GM06990 (cell line): ENCODE measurements around the gene R3HDM2.
"Not testable (repeated sequence)": the region's sequence is repeated elsewhere in the genome, so short reads cannot be mapped to it uniquely, and the experiment has no call there.

ENCODE experiments used
- DNase-seq: peaks from one replicate; pipeline ENCODE4 v3.0.0-alpha.2; 2011; ENCODE audit not compliant: insufficient read length; ENCODE audit errors: extremely low read depth
- H3K27me3 ChIP-seq: replicated peaks from 2 replicates; pipeline ENCODE4 v1.6.0; 2011; ENCODE audit warnings: low read length; ENCODE audit not compliant: control insufficient read depth, insufficient read depth
- H3K36me3 ChIP-seq: 2 replicates; pipeline ENCODE4 v1.5.1; 2011; ENCODE audit warnings: low read length; ENCODE audit not compliant: control insufficient read depth, insufficient read depth
- H3K4me3 ChIP-seq: replicated peaks from 2 replicates; pipeline ENCODE4 v1.5.1; 2011; ENCODE audit warnings: low read depth, mild to moderate bottlenecking, control low read depth, low read length
- TF ChIP-seq, protein P1 (sequence below): IDR thresholded peaks from 2 replicates; pipeline ENCODE4 v1.5.1; 2011; ENCODE audit warnings: low read length, control low read depth, mild to moderate bottlenecking, inconsistent platforms; ENCODE audit not compliant: insufficient read depth, poor library complexity, severe bottlenecking

R3HDM2 gene

DNA sequence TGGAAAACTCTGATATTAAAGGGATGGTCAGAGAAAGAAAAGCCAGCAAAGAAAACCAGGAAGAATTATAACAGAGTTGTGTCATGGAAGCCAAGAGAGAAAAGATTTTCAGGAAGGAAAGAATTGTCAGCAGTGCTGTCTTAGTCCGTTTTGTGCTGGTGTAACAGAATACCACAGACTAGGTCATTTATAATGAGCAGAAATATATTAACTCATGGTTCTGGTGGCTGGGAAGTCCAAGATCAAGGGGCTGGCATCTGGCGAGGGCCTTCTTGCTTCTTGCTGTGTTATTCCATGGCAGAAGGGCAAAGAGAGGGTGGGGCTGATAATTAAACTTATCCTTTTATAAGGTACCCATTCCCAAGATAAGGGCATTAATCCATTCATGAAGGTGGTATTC is 17.8 kb upstream of the R3HDM2 start:
- H3K4me3 ChIP-seq = no peak overlapping the region
- no peaks in the 10 kb centered on the region; the same call in 1 of the 2 replicates for H3K27me3 ChIP-seq
- TF ChIP-seq, protein P1, sequence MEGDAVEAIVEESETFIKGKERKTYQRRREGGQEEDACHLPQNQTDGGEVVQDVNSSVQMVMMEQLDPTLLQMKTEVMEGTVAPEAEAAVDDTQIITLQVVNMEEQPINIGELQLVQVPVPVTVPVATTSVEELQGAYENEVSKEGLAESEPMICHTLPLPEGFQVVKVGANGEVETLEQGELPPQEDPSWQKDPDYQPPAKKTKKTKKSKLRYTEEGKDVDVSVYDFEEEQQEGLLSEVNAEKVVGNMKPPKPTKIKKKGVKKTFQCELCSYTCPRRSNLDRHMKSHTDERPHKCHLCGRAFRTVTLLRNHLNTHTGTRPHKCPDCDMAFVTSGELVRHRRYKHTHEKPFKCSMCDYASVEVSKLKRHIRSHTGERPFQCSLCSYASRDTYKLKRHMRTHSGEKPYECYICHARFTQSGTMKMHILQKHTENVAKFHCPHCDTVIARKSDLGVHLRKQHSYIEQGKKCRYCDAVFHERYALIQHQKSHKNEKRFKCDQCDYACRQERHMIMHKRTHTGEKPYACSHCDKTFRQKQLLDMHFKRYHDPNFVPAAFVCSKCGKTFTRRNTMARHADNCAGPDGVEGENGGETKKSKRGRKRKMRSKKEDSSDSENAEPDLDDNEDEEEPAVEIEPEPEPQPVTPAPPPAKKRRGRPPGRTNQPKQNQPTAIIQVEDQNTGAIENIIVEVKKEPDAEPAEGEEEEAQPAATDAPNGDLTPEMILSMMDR = no peak
- DNase-seq = no peak
- H3K36me3 ChIP-seq = no peaks in the 10 kb centered on the region

DNA sequence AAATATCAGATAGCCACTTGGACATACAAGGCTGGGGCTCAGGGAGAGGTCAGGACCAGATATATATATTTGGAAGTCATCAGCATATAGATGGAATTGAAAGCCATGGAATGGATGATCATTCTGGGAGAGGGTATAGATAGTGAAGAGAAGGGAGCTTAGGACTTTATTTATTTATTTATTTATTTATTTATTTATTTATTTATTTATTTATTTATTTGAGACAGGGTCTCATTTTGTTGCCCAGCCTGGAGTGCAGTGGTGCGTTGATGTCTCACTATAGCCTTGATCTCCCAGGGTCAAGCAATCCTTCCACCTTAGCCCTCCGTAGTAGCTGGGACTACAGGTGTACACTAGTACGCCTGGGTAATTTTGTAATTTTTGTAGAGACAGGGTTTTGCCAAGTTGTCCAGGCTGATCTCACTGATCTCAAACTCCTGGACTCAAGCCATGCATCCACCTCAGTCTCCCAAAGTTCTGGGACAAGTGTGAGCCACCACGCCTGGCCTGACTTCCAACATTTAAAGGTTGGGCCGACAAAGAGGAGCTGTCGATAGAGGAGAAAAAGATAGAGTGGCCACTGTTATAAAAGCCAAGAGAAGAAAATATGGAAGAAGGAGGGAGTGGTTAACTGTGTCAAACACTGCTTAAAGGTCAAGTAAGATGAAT is 15.6 kb upstream of the R3HDM2 start:
- H3K4me3 ChIP-seq = no peak overlapping the region
- H3K27me3 ChIP-seq = no peaks in the 10 kb centered on the region; the same call in 1 of the 2 replicates
- TF ChIP-seq, protein P1 = no peak
- DNase-seq = no peak
- no peaks in the 10 kb centered on the region for H3K36me3 ChIP-seq

DNA sequence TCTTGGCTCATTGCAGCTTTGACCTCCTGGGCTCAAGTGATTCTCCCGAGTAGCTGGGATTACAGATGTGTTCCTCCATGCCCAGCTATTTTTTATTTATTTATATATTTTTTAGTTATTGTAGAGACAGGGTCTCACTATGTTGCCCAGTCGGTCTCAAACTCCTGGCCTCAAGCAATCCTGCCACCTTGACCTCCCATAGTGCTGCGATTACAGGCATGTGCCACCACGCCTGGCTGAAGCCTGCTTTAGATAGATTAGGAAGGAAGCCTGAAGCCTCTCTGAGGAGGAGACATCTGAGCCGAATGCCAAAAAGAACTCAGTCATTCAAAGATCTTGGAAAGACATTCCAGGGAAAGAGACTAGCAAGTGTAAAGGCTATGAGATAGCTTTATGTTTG is 13.9 kb upstream of the R3HDM2 start:
- TF ChIP-seq, protein P1 = no peak
- DNase-seq = no peak
- no peaks in the 10 kb centered on the region for H3K36me3 ChIP-seq

DNA sequence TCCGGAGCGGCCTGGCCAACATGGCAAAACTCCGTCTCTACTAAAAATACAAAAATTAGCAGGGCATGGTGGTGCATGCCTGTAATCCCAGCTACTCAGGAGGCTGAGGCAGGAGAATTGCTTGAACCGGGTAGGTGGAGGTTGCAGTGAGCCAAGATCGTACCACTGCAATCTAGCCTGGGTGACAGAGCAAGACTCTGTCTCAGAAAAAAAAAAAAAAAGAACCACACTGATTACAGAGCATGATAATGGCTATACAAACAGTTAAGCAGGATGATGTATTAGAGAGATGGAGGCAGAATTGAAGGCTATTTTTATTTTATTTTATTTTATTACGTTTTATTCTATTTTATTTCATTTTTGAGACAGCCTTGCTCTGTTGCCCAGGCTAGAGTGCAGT is 13.5 kb upstream of the R3HDM2 start:
- not testable (repeated sequence) for DNase-seq, H3K27me3 ChIP-seq, H3K4me3 ChIP-seq, H3K36me3 ChIP-seq

More for the DNA sequence above, 13.9 kb upstream of the R3HDM2 start:
- H3K4me3 ChIP-seq = no peak overlapping the region
- H3K27me3 ChIP-seq = no peaks in the 10 kb centered on the region; the same call in 1 of the 2 replicates

DNA sequence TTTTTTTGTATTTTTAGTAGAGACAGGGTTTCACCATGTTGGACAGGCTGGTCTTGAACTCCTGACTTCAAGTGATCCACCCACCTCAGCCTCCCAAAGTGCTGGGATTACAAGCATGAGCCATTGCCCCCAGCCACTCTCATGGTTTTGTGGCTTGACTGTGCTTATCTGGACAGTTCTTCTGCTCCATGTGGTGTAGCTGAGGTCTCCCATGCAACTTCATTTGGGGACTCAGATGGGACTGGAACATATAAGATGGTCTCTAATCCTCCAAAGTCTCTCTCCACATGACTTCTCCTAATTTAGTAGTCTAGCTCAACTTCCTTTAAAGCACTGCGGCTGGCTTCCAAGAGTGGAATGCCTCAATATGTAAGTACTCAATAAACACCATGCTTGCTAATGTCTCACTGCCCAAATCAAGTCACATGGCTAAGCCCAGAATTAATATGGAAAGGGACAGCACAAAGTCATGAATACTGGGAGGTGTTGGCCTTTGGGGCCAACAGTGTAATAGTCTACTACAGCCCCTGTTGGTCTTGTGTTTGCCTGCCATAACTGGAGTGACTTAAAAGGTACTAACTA is 11.1 kb upstream of the R3HDM2 start:
- TF ChIP-seq, protein P1 = no peak
- no peak for DNase-seq
- Histone ChIP-seq H3K27me3 (no peaks in the 10 kb centered on the region; the same call in 1 of the 2 replicates), H3K36me3 (no peaks in the 10 kb centered on the region), H3K4me3 (no peak overlapping the region)

DNA sequence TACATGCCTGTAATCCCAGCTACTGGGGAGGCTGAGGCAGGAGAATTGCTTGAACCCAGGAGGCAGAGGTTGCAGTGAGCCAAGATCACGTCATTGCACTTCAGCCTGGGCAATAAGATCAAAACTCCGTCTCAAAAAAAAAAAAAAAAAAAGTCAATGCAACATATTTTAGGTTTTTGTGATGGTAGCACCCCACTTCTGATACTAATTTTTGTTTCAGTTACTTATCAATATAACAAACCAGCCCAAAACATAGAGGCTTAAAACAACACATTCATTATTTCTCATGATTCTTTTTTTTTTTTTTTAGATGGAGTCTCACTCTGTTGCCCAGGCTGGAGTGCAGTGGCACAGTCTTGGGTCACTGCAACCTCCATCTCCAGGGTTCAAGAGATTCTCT is 10.6 kb upstream of the R3HDM2 start:
- not testable (repeated sequence) for H3K27me3 ChIP-seq, DNase-seq, H3K36me3 ChIP-seq, H3K4me3 ChIP-seq
